HCT116 (cell line): ENCODE data around the gene ARHGEF12. TPM values are rescaled to one million over a fixed set of nuclear protein-coding genes. Genes with fewer than 3 reads are reported as not detected.

Experiments used
- ATAC-seq: fragments of 200-7000 bp; cut with Tn5 transposase; 2 replicates; pipeline ENCODE4 v1.9.1; 2020; ENCODE audit warnings: mild to moderate bottlenecking, moderate library complexity
- BruUV-seq: library from RNA; stranded (reverse); fragments of 400-500 nt; replicated peaks from 2 replicates; lab custom pipeline; 2021; lab: Mats Ljungman, UMichigan
- CTCF ChIA-PET: fragments of 300-600 bp; sonication (Branson Sonifier 250); formaldehyde crosslinking; loops from one replicate; lab custom pipeline; 2021; ENCODE audit warnings: antibody characterized with exemption; lab: Charles Lee
- POLR2A ChIA-PET: fragments of 300-600, 350-600 bp; sonication (Branson Sonifier 250); formaldehyde crosslinking; loops from one replicate; lab custom pipeline; 2021; ENCODE audit warnings: antibody characterized with exemption; lab: Charles Lee
- RAD21 ChIA-PET, 2 experiments: fragments of 300-600 bp; sonication (Branson Sonifier 250); formaldehyde crosslinking; loops; one replicate each; lab custom pipeline; 2023; ENCODE audit warnings: low total read pairs in 2 of 2; ENCODE audit not compliant: uncharacterized antibody in 2 of 2, unreplicated experiment in 2 of 2, low non-redundant PET in 1 of 2; lab: Charles Lee
- DNase-seq: peaks from one replicate; pipeline ENCODE4 v3.0.0-alpha.2; 2010; ENCODE audit warnings: low read depth, low spot score
- H2AFZ ChIP-seq: fragments of 200-600 bp; shearing (Covaris generic), sonication (generic); 2 replicates; pipeline ENCODE4 v1.6.1; 2017; ENCODE audit warnings: low read depth, mixed run types, mixed read lengths, antibody characterized with exemption, low read length; ENCODE audit not compliant: poor library complexity, severe bottlenecking
- H3K27ac ChIP-seq: 2 replicates; pipeline ENCODE4 v1.5.1; 2012; ENCODE audit warnings: low read depth, low read length
- H3K27me3 ChIP-seq: fragments of 200-600 bp; sonication (generic); 2 replicates; pipeline ENCODE4 v1.6.1; 2016; ENCODE audit warnings: mixed run types, low read length, mixed read lengths; ENCODE audit not compliant: insufficient read depth
- H3K36me3 ChIP-seq, 2 experiments: fragments of 200-500 bp in 1 of 2; fragments of 200-600 bp in 1 of 2; sonication (Bioruptor generic) in 1 of 2; sonication (generic) in 1 of 2; 2 replicates each; pipeline versions ENCODE4 v1.5.1 to v1.6.1; 2014 to 2016; ENCODE audit warnings: low read length in 2 of 2, inconsistent platforms in 1 of 2, mixed read lengths in 1 of 2, mixed run types in 1 of 2; ENCODE audit not compliant: insufficient read depth in 2 of 2, control insufficient read depth in 1 of 2
- H3K4me1 ChIP-seq, 2 experiments: fragments of 200-600 bp in 1 of 2; sonication (generic) in 1 of 2; 2 replicates each; pipeline versions ENCODE4 v1.5.1 to v1.6.1; 2012 to 2017; ENCODE audit warnings: low read length in 2 of 2, inconsistent platforms in 1 of 2, mild to moderate bottlenecking in 1 of 2, mixed read lengths in 1 of 2, mixed run types in 1 of 2, moderate library complexity in 1 of 2; ENCODE audit not compliant: insufficient read depth in 2 of 2, control insufficient read depth in 1 of 2
- H3K4me2 ChIP-seq: fragments of 200-600 bp; sonication (generic); 2 replicates; pipeline ENCODE4 v1.6.1; 2017; ENCODE audit warnings: mixed run types, low read length, mixed read lengths
- H3K4me3 ChIP-seq, 2 experiments: fragments of 200-600 bp in 1 of 2; sonication (generic) in 1 of 2; replicated peaks in 1 of 2; 2 replicates each; pipeline ENCODE4 v1.5.1; 2011 to 2016; ENCODE audit warnings: low read length in 2 of 2, control low read depth in 1 of 2, low read depth in 1 of 2, mild to moderate bottlenecking in 1 of 2, mixed read lengths in 1 of 2, mixed run types in 1 of 2
- H3K79me2 ChIP-seq: fragments of 200-600 bp; sonication (generic); 2 replicates; pipeline ENCODE4 v1.6.1; 2017; ENCODE audit warnings: mild to moderate bottlenecking, mixed run types, low read length, moderate library complexity, mixed read lengths; ENCODE audit not compliant: insufficient read depth
- H3K9ac ChIP-seq: fragments of 200-600 bp; sonication (generic); 2 replicates; pipeline ENCODE4 v1.6.1; 2016; ENCODE audit warnings: low read length, mixed read lengths
- H3K9me2 ChIP-seq: fragments of 200-600 bp; sonication (generic), shearing (Covaris generic); 2 replicates; pipeline ENCODE4 v1.6.1; 2017; ENCODE audit warnings: mixed run types, mild to moderate bottlenecking, moderate library complexity; ENCODE audit not compliant: insufficient read depth
- H3K9me3 ChIP-seq, 2 experiments: fragments of 200-500 bp in 1 of 2; fragments of 200-600 bp in 1 of 2; sonication (Bioruptor generic) in 1 of 2; sonication (generic) in 1 of 2; 2 replicates each; pipeline ENCODE4 v1.6.1; 2014 to 2017; ENCODE audit warnings: low read length in 2 of 2, mixed read lengths in 2 of 2, inconsistent platforms in 1 of 2, low read depth in 1 of 2, mild to moderate bottlenecking in 1 of 2, mixed run types in 1 of 2, moderate library complexity in 1 of 2; ENCODE audit not compliant: control insufficient read depth in 1 of 2, insufficient read depth in 1 of 2
- H4K20me1 ChIP-seq: fragments of 200-600 bp; sonication (generic), shearing (Covaris generic); 2 replicates; pipeline ENCODE4 v1.6.1; 2017; ENCODE audit warnings: mixed run types, mild to moderate bottlenecking, moderate library complexity; ENCODE audit not compliant: insufficient read depth
- ATF3 ChIP-seq: IDR thresholded peaks from 2 replicates; pipeline ENCODE4 v1.6.1; 2012
- CBX3 ChIP-seq: IDR thresholded peaks from 2 replicates; pipeline ENCODE4 v1.6.1; 2012; ENCODE audit warnings: low read depth
- CEBPB ChIP-seq: IDR thresholded peaks from 2 replicates; pipeline ENCODE4 v1.6.1; 2012; ENCODE audit warnings: low read depth
- EGR1 ChIP-seq: IDR thresholded peaks from 2 replicates; pipeline ENCODE4 v1.6.1; 2012; ENCODE audit warnings: low read depth
- EZH2 ChIP-seq: fragments of 200-600 bp; sonication (generic); IDR thresholded peaks from 2 replicates; pipeline ENCODE4 v1.6.1; 2017; ENCODE audit warnings: antibody characterized with exemption, mixed run types
- EZH2phosphoT487 ChIP-seq: fragments of 200-600 bp; IDR thresholded peaks from 2 replicates; pipeline ENCODE4 v1.6.1; 2018; ENCODE audit warnings: antibody characterized with exemption, borderline replicate concordance
- FOSL1 ChIP-seq: IDR thresholded peaks from 2 replicates; pipeline ENCODE4 v1.6.1; 2012; ENCODE audit warnings: low read depth
- JUND ChIP-seq: IDR thresholded peaks from 2 replicates; pipeline ENCODE4 v1.6.1; 2012
- MAX ChIP-seq: IDR thresholded peaks from 2 replicates; pipeline ENCODE4 v1.6.1; 2012
- RAD21 ChIP-seq: IDR thresholded peaks from 2 replicates; pipeline ENCODE4 v1.6.1; 2012; ENCODE audit warnings: low read depth, mild to moderate bottlenecking
- SIN3A ChIP-seq: IDR thresholded peaks from 2 replicates; pipeline ENCODE4 v1.6.1; 2012; ENCODE audit warnings: low read depth
- TCF7L2 ChIP-seq: IDR thresholded peaks from 2 replicates; pipeline ENCODE4 v1.7.0; 2011; ENCODE audit warnings: borderline replicate concordance, inconsistent platforms; ENCODE audit not compliant: insufficient read depth, insufficient read length; ENCODE audit errors: extremely low read depth
- YY1 ChIP-seq: IDR thresholded peaks from 2 replicates; pipeline ENCODE4 v1.6.1; 2011; ENCODE audit warnings: low read length, low read depth, moderate library complexity, mild to moderate bottlenecking; ENCODE audit not compliant: insufficient replicate concordance; ENCODE audit errors: extremely low read depth
- ZBTB33 ChIP-seq: IDR thresholded peaks from 2 replicates; pipeline ENCODE4 v1.6.1; 2011; ENCODE audit warnings: mild to moderate bottlenecking, low read length, moderate library complexity; ENCODE audit not compliant: insufficient replicate concordance; ENCODE audit errors: extremely low read depth
- ZNF274 ChIP-seq: fragments of 200-500 bp; sonication (Bioruptor generic); IDR thresholded peaks from 2 replicates; pipeline ENCODE4 v1.6.1; 2014; ENCODE audit warnings: mild to moderate bottlenecking, low read depth, low read length, inconsistent platforms
- intact Hi-C: fragments of 100-400 bp; cut with micrococcal nuclease; formaldehyde crosslinking; loops from 2 replicates; pipeline ENCODE4 v1.10.0; 2022
- total RNA-seq: library from RNA; stranded (reverse); gene quantifications from one replicate; pipeline ENCODE4 v1.2.1, GENCODE V29; 2021; ENCODE audit not compliant: unreplicated experiment

The ARHGEF12 gene
- total RNA-seq, 1 experiment from 2014 or later = 81.4 TPM

GRCh38 chr11:120526241-120526640 is 190.0 kb downstream of the ARHGEF12 start:
- no peak for DNase-seq
- Histone ChIP-seq H3K4me2 (no peak overlapping the region), H3K36me3 (no peaks in the 10 kb centered on the region), H3K79me2 (no peaks in the 10 kb centered on the region), H4K20me1 (no peaks in the 10 kb centered on the region), H3K9me3 (no peaks in the 10 kb centered on the region), H3K9me2 (no peaks in the 10 kb centered on the region), H3K27ac (no peak overlapping the region), H2AFZ (no peak overlapping the region), H3K27me3 (no peaks in the 10 kb centered on the region), H3K4me1 (no peaks in the 10 kb centered on the region), H3K4me3 (no peak overlapping the region), H3K9ac (no peak overlapping the region)
- ChIA-PET RAD21 (no interaction called here), CTCF (no interaction called here), POLR2A (no interaction called here)
- BruUV-seq = no TSS peak
- TF ChIP-seq ZBTB33 (no peak), EZH2 (no peak), CBX3 (no peak)
- intact Hi-C loops = no loop called here
- no peak for ATAC-seq

- Histone ChIP-seq H3K9me2 (no peaks in the 10 kb centered on the region), H3K27me3 (no peaks in the 10 kb centered on the region), H3K27ac (no peak overlapping the region), H3K4me2 (no peak overlapping the region), H3K36me3 (no peaks in the 10 kb centered on the region), H3K79me2 (no peaks in the 10 kb centered on the region), H3K9ac (no peak overlapping the region), H2AFZ (no peak overlapping the region), H4K20me1 (no peaks in the 10 kb centered on the region), H3K4me1 (no peaks in the 10 kb centered on the region), H3K9me3 (no peaks in the 10 kb centered on the region), H3K4me3 (no peak overlapping the region)
- intact Hi-C loops = no loop called here
- ATAC-seq (no peak), DNase-seq (no peak)
- RAD21 ChIA-PET = no interaction called here
- CTCF ChIA-PET = no interaction called here
- BruUV-seq = no TSS peak
- POLR2A ChIA-PET = no interaction called here
- TF ChIP-seq FOSL1 (no peak), CBX3 (no peak), CEBPB (no peak), TCF7L2 (no peak), ZNF274 (no peak), EZH2phosphoT487 (no peak), RAD21 (no peak), YY1 (no peak), ZBTB33 (no peak), JUND (no peak), ATF3 (no peak), MAX (no peak), EZH2 (no peak), EGR1 (no peak), SIN3A (no peak)
Measured at GRCh38 chr11:120527111-120527761, 191.0 kb downstream of the ARHGEF12 start.
